HG03469 (cell line): ENCODE measurements around the gene C17orf50.
"Not testable (repeated sequence)": the region's sequence is repeated elsewhere in the genome, so short reads cannot be mapped to it uniquely, and the experiment has no call there.

Experiments
- ATAC-seq: cut with Tn5 transposase; IDR thresholded peaks from one replicate; pipeline ENCODE4 v1.9.1; 2021; ENCODE audit warnings: mild to moderate bottlenecking, moderate library complexity, moderate number of reproducible peaks; ENCODE audit not compliant: unreplicated experiment

C17orf50 gene

DNA sequence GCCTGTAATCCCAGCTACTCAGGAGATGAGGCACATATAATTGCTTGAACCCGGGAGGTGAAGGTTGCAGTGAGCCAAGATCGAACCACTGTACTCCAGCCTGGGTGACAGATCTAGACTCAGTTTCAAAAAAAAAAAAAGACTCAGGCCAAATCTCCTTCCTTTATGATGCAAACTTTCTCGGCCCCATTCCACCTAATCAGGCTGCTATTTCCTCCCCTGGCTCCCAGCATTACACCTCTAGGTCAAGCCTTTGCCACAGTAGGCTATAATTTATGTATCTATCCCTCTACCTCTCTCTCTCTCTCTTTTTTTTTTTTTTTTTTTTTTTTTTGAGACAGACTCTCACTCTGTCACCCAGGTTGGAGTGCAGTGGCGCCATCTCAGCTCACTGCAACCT, 9.1 kb upstream of the C17orf50 start:
- ATAC-seq: not testable (repeated sequence)

DNA sequence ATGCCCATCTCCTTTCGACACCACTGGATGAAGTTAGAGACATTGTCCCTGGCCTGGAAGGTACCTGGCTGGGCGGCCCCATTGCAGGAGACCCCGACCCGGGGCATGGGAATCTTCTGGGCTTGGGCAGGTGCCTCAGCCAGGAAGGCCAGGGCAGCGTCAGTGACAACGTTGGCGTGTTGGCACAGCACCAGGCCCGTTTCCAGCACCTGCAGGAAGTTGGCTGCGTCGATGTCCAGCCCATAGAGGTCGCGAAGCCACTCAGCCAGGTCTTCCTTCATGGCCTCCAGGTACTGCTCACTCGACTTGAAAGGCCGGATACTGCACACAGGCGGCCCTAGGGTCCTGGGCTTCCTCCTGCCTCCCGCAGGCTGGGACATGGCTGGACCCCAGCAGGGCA, 8.2 kb upstream of the C17orf50 start:
- no peak for ATAC-seq

DNA sequence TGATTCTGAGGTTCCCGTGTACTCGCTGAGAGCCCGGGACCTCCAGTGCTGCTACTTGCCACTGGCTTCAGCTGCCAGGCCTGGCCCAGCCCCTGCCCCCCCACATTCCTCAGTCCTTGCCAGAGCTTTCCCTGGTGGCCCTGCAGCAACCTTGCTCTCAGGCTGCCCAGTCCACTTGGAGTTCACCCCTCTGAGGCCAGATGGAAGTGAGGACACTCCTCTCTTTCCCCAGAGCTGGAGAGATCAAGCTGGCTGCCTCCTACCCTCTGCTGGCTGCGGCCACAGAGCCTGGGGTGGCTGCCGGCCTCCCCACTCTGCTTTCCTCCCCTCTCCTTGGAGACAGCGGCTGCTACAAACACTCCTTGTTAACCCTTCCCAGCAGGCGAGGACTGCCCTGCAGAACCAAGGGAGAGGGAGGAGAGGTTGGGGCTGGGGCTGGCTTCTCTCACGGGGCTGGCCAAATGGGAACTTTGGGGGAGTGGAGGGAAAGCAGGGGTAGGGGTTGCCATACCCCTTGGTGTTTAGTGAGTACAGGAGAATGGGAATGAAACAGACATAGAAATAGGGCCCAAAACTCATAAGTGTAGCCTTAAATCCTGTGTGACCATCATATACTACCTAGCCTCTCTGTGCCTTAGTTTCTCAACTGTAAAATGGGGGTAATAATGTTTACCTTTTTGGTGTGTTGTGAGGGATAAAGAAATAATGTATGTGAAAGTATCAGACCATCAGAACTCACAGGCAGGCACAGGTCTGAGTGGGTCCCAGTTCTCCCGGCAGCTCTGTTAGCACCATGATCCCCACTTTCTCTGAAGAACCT, 7.5 kb upstream of the C17orf50 start, which contains the start of gene GAS2L2:
Gene GAS2L2 (minus strand): TSS at position 295 of the 820 bp plus-strand sequence. CDS start 389 bp downstream, outside the sequence.
- no peak for ATAC-seq

DNA sequence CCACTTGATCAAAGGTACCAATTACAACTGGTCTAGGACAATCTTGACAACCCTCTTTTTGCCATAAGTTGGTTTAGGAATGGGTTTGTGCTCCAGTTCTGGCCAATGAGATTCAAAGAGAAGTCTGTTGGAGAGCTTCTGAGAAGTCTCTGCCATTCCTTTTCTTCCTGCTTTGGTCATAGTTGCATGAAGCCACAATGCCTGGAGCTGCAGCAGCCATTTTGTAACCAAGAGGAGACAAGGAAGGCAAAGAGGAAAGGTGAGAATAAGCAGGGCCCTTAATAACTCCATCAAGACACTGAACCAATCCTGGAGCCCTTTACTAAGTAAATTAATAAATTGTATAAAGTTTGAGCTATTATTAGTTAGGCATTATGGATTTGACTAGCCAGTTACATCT, 3.4 kb upstream of the C17orf50 start:
- no peak for ATAC-seq

DNA sequence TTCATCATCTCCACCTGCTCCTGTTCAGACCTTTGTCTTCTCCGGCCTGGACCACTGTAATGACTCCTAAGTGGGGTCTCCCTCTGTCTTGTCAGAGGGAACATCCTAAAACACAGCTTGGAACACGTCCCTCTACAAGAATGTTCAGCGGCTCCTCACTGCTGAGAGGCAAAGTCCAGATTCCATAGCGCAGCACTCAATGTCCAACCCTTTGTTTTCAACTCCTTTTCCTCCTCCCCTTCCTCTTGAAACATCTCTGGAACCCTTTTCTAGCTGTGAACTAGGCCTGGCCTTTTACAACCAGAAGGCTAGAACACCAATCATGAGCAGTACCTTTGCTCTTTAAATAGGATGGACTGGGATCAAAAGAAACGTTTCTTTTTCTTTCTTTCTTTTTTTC, 914 bp downstream of the C17orf50 start:
- no peak for ATAC-seq

DNA sequence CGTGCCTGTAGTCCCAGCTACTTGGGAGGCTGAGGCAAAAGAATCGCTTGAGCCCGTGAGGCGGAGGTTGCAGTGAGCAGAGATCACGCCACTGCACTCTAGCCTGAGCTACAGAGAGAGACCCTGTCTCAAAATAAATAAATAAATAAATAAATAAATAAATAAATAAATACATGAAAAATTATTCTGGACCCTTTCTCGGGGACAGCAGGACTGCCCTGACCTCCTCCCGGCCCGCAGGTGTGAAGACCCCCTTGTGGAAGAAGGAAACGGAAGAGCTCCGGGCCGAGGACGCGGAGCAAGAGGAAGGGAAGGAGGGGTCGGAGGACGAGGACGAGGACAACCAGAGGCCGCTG, 3.1 kb downstream of the C17orf50 start:
- no peak for ATAC-seq

DNA sequence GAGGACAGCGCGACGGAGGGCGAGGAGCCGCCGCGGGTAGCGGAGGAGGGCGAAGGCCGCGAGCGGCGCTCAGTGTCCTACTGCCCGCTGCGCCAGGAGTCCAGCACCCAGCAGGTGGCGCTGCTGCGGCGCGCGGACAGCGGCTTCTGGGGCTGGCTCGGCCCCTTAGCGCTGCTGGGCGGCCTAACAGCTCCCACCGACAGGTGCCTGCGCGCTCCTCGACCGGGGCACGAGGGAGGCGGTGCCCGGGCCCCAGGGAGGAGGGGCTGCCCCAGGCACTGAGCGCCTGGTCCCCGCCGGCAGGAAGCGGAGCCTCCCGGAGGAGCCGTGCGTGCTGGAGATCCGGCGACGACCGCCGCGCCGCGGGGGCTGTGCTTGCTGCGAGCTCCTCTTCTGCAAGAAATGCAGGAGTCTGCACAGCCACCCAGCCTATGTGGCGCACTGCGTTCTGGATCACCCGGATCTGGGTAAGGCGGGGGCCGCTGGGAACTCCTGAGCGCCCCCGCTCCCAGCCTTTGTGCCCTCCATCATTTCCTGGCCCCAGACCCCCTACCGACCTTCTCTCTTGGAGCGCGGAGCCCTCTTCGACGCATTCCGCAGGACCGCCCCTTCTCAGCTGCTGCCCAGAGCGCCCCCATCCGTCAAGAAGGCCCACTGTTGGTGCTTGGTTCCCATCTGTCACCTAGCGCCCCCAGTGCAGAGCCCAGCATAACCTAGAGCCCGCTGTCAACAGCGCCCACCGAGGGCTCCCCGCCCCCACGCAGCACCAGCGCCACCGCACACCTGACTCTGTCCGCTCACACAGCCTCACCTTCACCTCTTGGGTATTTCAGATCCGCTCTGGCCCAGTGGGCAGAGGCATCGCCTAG, 3.7 kb downstream of the C17orf50 start:
- ATAC-seq: no peak

DNA sequence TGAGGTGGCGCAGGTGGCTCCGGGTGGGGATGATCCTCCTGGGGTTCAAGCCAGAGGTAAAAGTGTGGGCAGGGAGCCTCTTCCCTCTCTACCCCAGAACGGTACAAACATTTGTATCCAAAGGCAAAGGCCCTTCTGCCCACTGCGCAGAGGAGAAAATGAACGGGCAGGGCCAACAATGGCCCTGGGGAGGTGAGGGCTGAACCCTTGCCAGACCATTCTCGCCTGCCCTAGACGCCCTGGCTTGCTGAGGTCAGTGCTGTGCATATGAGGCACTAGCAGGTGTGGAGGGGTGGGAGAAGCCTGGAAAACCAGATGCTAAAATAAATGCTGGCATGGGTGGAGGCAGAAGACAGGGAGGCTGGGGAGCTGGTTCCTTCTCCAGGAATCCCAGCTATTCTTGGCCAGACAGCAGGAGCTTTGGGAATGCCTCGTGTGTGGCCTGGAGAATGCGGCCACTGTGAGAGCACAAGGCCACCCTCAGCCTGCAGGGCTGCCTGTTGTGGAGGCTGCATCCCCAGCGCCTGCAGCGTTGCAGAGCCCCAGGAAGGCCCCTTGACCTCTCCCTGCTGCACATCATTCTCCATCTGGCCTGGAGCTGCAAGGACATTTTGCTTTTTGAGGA, 4.5 kb downstream of the C17orf50 start:
- ATAC-seq: no peak

DNA sequence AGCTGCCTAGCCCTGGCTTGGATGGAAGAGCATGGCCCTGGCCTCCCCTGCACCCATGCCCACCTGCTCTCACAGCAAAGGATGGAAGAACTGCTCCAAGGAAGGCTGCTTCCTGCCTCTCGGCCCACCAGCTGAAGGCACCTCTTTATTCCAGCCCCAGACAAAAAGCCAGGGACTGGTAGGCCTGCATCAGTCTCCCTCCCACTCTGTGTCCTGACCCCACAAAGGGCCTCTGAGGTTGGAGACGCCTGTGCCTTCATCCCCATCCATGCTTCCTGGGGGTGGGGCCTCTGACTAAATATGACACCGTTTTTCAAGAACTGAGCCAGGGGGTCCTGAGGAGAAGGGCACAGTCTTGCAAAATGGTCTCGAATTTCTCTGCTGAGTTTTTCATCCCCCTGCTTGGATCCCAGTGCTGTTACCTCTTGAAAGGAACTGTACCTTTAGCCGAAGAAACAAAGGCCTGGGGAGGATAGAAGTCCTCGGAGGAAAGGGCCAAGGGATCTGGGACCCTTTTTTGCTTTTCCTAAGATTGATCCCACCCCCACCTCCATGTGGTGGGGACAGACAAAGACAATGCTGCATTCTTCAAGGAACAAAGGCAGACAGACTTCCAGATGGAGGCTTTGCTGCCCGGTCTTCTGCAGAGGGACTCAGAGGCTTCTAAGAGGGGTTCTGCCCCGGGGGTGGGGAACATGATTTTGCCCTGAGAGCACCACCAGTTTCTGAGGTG, 5.2 kb downstream of the C17orf50 start:
- ATAC-seq: no peak

DNA sequence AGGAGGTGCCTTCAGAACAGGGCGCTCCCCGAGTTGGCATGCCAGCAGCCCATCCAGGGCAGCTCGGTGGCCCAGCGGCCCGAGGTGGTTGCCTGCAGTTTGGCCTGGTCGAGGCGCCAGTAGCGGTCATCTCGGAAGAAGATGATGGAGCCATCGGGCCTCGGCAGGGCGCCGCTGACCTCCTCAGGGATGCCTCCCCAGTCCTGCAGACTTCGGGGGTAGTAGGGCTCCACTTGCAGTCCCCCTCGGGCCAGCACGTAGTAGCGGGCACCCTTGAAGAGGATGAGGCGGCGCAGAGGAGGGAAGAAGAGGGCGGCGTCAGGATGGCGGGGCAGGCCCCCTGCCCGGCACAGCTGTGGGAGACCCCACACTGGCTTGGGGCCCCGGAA, 5.8 kb downstream of the C17orf50 start:
- ATAC-seq: no peak

DNA sequence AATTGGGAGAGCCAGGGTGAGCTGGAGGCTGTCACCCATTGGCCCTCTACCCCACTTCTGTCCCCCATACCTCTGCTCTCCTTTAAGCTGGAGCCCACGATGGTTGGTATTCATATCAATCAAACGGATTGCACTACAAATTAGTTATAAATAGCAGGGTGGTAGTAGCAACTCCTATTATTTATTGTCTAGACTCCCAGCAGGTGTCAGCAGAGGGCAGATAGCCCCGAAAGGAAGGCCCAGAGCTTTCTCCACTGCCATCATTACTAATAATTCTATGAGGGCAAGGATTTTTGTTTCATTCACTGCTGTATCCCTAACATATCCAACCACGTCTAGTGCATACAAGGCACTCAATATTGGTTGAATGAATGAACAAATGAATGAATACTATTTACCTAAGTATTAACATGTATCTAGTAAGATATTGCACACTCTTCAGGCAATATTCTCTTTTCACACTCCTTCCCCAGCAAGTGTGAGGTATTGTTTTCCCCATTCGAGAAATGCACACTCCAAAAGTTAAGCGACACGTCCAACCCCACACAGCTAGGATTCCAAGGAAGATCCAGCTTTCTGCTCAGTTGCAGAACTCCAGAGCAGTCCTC, 6.3 kb downstream of the C17orf50 start:
- ATAC-seq: no peak

DNA sequence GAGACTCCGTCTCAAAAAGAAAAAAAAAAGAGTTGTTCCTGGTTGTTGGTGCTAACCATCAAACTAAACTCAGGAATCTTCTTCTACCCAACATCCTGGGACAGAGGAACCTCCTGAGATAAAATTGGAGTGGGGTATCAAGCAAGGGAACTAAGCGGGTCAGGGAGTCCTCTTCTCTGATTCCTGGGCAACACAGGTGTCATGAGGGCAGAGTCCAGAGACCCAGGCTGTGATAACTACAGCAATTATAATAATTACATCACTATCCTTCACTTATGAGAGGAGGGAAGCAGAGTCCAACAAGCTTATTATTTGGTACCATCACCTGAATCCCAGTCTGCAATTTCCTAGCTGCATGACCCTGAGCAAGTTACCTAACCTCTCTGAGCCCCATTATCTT, 8.1 kb downstream of the C17orf50 start:
- no peak for ATAC-seq

DNA sequence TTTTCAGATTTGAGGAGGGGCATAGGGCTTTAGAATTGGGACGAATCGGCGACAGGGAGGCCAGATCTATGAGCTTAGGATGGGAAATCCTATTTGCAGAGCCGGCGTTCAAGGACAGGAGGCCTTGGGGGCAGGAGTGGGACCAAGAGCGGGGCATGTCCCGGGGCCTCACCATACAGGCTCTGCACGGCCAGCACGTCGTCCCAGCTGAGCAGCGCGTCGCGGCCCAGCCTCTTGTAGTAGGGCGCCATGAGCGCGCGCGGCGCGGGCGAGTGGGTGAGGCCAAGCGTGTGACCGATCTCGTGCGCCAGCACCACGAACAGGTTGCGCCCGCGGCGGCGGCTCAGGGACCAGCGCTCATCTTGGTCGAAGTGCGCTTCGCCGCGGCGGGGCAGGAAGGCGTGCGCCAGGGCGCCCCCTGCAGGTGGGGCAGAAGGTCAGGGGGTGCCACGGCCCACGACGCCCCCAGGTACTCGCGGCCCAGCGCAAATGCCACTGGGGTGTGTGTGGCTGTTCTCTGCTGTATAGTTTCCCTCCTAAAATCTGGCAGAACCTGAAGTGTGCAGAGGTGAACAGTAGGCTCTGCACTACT, 9.3 kb downstream of the C17orf50 start:
- no peak for ATAC-seq

DNA sequence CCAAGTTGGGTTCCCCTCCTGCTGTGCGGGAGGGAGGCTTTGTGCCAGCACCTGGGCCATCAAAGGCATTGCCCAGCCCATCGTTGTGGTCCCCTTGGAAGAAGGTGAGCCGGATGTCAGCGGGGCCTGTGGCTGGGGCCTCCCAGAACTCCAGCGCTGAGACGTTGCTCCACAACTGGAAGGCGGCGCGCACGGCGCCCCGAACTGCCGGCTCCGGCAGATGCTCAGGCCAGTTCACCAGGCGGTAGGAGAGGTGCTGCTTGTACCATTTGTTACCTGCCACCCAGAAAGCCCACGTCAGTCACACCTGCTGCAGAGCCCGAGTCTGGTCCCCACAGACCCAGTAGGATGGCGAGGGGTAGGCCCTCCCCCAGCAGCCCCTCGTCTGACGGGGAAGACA, 12.4 kb downstream of the C17orf50 start:
- no peak for ATAC-seq

DNA sequence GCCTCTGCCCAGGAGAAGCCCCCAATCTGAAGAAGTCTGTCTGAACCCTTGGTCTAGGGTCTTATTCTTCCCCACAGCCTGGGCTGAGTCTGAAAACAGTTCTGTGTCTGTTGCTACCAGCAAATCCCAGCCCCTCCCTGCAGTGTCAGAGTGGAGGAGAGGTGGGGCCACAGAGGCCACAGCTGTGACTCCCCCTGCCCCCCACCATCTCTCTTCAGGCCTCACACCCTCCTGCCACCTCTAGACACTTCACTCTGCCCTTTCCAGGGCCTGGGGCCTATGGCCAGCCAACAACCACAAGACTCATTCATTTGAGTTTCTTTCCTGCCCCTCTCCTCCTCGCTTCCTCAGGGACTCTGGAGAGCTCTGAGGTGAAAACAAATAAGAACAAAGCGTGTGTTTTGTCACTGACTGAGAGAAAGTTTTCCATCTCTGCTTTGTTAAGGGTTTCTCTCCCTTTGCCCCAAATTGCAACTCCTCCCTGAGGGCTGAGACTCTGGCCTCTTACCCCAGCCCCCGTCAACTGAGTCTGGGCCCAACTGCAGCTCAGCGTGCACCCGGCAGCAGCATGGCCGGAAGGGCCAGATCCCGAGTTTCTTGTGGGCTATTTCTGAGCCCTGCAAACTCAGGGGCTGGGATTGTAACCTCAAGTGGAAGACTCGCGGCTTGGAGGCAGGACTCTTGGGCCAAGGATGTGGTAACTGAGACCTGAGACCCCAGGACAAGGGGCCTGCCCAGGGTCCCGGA, 13.2 kb downstream of the C17orf50 start:
- no peak for ATAC-seq

DNA sequence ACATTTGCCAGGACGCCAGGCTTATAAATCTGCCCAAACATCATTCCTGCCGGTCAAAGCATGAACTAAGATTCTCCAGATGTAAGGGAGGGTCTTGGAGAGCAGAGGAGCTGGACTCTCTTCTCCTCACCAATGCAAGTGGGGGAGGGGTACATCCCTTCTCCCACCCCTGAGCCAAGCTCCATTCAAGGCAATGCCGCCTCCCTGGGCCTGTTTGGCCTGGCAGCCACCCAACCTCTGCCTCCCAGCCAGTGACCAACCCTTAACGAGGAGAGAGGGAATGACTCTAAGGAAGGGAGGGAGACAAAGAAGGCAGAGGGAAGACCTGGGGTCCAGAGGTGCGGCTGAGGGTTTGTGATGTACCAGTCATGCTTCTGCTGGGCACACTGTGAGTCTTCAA, 13.8 kb downstream of the C17orf50 start:
- ATAC-seq: no peak

DNA sequence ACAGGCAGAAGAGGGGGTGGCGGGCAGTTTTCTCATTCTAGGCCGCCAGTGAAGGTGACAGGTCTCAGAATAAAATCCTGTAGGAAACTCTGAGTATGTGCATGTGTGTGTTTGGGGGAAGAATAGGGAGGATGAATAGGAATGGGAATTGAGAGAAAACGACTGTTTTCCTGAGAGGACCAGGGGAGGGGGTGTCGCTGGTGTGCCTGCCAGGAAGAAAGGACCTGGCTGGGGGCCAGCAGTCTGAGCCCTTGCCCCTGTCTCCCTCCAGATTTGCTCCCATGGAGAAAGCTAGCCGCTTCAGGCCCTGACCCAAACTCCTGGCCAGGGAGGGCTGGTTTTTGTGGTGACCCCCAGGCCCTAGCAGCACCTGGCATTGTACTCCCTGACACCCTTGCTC, 14.4 kb downstream of the C17orf50 start:
- no peak for ATAC-seq

DNA sequence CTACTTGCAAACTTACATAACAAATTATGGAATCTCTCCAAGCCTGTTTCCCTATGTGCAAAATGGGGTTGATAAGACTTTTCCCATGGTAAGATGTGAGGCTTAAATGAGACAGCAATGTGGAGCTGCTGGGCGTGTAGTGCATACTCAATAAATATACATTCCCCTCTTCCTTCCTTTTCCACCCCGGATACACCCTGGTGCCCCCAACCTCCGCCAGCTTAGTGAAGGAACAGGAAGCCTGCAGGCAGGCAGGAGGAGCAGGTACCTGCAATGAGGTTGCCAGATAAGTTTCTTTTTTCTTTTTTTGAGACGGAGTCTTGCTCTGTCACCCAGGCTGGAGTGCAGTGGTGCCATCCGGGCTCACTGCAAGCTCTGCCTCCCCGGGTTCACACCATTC, 14.9 kb downstream of the C17orf50 start:
- no peak for ATAC-seq

DNA sequence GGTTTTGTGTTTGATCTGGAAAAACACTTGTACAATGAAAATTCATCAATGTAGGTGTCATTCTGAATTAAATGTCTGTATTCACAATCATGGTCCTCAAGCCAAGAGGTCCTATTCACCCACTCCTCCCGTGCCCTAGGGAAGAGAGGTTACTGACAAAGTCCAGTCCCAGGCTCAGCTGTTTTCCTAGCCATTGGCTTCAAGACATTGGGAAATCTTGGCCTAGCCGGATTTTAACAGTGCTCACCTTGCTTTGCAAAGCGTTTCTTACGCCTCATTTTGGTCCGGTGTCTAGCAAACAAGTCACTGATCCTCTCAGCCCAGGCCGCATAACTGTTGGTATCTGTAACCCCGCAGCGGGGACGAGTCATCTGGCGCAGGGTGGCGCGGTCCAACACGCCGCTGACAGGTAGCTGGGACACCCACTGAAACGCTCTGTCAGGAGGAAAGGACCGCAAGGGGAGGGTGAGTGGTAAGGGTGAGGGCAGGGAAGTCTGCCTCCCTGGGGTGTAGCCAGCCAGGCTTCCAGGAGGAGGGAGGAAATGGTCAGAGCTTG, 18.0 kb downstream of the C17orf50 start:
- ATAC-seq: no peak
